ENCODE results near the gene FOXL3.

The FOXL3 gene

DNA sequence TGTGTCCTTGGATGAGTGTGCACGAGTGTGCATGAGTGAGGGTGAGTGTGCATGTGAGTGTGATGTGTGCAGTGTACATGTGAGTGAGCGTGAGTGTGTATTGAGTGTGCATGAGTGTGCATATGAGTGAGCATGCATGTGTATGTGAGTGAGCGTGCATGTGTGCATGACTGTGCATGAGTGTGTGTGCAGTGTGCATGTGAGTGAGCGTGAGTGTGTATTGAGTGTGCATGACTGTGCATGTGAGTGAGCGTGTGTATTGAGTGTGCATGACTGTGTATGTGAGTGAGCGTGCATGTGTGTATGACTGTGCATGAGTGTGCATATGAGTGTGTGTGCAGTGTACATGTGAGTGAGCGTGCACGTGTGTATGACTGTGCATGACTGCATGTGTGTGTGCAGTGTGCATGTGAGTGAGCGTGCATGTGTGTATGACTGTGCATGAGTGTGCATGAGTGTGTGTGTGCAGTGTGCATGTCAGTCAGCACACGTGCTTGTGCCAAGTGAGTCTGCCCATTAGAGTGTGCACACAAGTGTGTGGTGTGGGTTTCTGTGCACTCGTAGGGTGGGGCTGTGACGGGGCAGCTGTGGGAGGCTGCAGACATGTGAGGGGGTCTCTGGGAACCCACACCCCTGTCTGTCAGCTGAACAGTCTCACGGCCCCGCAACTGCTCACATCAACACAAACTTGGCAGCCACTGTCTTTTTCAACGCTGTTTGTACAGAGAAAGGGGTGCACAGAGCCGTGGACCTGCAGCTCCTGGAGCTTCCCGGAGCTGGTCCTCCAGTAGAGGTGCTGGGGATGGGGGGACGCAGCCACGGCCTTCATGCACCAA, 14.8 kb downstream of the FOXL3 start:
- no peak for DNase-seq

DNA sequence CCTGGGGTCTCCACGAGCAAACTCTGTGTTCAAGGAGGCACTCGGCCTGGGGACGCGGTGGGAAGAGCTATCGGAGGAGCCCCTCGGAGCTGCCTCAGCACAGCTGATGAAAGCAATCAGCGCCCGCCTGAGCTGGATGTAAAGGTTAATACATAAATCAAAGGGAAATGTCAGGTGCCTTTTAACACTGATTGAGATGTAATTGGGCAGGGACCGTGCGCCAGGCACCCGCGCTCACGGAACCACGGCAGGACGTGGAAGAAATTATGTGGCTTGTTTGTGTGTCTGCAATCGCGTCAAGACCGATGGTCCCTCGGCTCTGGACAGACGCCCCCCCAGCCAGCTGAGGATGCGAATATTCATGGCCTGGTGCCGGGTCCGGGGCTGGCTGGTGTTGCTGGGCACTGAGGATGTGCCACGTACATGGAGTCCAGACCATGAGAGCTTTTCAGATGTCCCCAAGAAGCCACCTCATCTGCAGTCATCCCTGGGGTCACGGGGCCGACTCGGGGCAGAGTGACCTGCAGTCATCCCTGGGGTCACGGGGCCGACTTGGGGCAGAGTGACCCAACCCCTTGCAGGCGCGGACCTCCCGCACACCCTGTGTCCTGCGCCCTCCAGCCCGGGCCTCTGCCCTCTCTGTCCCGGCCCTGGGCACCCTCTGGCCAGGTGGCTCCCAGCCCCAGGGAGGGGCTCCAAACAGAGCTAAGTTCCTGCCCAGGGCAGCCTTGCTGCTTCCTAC, 15.6 kb downstream of the FOXL3 start:
- DNase-seq: no peak

DNA sequence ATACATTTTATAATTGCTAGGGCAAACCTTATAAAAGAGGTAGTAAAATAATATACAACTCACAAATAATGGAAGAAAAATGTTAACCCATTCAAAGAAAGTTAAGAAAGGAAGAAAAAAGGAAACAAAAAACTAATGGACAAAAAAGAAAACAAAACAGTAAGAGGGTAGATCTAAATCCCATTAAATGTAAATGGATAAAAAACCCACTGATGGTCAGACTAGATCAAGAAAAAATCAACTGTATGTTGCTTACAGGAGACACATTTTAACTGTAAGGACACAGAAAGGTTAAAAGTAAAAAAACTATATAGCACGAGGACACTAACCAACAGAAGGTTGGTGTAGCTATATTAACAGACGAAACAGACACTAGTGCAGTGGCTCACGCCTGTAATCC, 18.0 kb downstream of the FOXL3 start:
- no peak for DNase-seq

DNA sequence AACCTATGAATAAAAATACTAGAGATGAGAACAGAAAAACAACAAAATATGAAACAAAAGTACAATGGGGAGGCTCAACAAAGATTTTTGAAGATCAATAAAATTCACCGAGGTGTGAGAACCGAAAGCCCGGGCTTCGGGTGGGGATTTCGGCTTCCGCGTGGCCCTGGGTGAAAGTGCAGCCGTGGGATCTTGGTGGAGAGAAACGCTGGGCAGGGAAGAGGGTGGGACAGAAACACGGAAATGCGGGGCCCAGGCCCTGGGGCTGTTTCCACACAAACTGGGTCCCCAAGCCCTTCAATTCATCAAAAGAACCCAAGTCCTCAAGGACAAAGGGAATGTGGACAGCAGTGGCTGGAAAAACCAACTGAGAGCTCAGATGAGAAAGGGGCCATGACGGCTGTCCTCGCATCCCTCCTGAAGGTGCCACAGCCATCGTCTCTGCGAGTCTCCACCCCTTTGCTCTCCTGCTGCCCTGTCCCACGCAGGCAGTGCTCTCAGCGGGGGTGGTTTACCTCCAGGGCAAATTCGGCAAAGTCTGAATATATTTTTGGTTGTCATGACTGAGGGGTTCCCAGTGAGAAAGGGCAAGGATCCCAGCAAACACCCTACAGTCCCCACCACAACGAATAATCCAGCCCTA, 19.7 kb downstream of the FOXL3 start:
- no peak for DNase-seq

DNA sequence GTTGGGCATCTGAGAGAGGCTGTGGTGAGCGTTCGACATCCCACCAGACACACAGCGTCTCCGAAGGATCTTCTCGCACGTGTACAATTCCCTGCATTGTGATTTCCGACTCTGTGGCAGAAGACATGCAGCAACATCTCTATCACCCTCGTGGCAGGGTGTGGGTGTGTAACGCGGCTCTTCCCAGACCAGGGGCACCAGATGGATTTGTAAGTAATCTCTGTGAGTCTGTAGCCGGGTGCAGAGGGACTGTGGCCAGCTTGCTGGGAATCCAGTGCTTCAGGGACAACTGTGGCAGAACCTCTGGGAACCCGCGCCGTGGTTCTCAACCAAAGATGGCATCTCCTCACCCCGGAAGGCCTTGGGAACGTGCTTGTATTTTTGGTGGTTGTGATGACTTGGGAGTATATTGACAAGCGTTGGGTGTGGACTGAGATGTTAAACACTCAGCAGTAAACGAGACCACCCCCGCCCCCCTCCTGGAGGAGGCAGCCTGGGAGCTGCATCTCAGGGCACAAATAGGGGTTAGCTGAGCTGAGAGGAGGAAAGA, 21.2 kb downstream of the FOXL3 start:
- no peak for DNase-seq

DNA sequence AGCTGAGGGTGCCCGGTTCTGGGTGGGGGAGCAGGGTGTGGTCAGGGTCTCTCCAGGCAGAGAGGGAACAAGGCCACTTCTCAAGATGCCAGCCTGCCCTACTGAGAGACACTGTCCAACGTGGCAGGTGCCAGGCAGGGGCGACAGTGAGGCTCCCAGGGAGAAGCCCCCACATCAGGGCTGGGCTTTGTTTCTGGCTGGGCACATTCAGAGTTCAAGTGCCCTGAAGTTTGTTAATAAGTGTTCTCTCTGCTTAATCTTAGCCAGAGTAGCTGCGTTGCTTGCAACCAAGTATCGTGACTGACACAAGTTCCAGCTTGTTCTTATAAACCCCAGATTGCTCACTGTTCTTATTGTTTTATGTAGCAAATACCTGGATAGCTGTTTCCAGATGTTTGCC, 21.8 kb downstream of the FOXL3 start:
- no peak for DNase-seq

DNA sequence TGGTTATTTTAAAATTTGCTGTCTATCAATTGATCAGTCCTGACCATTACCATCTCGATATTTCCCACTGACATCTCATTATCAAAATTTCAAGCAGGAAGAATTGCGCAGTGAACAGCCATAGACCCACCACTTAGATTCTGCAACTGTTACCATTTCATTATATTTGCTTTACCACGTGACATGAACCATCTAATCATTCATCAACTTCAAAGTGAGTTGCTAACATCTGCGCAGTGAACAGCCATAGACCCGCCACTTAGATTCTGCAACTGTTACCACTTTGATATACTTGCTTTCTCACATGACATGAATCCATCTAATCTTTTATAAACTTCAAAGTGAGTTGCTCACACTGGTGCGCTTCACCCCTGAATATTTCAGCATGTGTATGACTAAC, 22.5 kb downstream of the FOXL3 start:
- no peak for DNase-seq

DNA sequence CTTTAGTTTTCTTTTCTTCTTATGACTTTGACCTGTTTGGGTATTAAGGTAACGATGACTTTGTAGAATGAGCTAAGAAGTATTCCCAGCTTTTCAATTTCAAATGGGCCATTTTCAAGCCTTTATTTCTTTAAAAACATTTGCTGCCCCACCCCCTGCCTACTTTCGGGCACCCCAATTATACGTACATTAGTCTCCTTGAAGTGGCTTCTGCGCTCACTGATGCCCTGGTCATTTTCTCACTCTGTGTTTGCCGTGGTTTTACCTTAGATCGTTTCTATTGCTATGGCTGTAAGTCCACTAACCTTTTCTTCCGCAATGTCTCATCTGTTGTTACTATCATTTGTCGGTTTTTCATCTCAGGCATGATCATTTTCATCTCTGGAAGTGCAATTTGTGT, 24.9 kb downstream of the FOXL3 start:
- DNase-seq: no peak

DNA sequence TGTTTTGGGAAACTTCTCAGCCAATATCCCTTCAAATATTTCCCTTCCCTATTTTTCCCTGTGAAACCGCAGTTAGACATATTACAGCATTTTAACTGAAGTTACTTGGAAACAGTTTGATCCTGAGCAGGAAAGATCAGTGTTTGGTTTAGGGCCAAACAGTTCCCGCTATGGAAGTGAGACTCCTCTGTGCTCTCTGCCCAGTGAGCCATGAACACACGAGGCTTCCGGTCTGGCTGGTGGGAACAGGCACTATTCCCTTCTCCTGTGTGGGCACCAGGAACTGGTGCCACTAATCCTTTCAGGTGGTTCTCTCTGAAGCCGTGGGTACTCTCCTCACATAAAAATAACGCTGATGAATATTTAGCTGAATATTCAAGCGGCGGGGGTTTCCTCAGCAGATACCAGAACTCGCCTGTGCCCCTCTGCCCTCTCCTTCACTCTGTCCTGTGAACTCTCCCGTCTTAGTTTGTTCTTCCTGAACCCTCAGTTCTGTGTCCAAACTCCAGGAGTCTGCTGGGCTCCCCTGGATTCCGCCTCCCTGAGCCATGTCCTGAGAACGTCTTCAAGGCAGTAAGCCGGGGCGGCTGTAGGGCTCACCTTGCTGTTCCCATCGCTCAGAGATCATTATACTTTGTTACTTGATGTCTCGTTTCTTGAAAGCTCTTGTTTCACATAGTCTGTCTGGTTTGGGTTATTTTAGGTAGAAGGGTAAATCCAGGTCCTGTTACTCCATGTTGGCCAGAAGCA, 25.7 kb downstream of the FOXL3 start:
- no peak for DNase-seq

DNA sequence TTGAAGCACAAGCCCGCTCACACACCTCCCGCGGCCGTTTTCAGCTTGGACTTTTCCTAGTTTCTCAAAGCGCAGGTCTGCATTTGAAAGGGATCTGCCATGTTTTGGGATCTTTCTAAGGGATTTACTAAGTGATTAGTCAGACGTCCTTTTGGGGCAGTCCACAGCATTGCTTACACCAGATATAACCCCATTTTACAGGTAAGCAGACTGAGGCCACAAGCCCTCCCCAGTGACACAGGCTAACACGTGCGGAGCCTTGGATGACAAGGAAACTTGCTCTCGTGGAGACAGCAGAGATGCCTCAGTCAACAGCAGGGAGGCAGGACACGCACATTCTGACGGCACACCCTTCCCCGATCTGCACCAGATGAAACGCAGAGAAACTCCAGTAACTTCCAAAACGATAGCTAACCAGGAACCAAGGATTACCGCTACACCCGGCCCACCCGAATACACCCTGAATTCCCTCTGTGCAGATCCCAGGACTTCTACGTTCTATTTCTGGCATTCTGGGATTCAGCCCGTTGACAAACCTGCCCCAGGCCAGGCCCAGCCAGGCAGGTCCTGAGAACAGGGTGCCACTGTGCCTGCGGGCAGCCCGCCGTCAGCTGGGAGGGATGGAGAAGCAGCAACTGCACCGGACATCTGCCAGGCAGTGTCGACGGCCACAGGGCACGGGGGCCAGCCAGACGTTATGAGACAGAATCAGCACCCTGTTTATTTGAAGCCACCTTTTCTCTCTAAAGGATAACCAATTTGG, 27.9 kb downstream of the FOXL3 start:
- DNase-seq: no peak

DNA sequence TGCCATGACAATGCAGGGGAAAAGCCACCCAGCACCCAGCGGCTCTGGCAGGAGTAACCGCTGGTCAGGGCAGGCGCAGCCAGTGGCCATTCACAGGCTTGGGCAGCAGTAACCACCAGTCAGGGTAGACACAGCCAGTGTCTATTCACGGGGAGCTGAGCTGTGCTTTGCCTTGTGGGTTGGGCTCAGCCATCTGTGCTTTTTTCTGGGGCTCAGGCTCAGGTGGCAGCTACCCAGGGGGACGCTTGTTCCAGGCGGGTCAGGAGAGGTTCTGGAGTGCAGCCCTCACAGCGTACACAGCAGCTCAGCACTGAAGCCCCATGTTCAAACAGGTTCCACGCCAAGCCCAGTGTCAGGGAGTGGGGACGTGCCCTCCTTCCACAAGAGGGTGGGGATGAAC, 28.5 kb downstream of the FOXL3 start:
- DNase-seq: no peak

DNA sequence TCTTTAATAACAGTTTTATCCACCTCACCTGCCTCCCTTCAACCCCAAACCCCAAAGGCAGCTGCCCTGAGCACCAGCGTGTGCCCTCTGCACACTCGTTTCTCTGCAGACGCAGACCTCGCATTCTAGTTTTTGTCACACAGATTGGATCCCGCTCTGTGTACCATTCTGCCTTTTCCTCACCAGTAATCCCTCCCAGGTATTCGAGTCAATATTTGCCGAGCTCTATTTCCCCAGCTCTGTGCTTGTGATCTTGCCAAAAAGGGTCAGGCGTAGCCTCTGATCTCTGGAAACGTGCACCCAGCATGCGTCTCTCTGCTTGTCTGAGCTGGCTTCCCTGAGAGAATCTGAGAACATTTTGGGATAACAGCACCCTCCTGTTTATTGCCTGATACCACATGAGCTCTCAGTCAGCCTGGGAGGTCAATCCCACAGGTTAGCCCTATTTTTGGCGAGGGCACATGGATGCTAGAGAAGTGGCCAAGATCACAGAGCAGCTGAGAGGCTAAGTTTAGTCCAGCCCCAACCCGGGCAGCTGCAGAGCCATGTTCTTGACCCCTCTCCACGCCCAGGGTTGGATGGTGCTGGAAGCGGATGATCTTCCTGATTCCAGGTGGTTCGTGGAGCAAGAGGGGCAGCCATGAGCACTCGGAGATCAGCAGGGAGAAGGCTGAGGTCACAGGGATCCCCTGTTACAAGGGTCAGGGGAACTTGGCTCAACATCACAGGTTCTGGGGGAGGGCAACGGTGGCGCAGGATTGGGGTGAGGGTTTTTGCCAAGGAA, 29.1 kb downstream of the FOXL3 start:
- DNase-seq: no peak

DNA sequence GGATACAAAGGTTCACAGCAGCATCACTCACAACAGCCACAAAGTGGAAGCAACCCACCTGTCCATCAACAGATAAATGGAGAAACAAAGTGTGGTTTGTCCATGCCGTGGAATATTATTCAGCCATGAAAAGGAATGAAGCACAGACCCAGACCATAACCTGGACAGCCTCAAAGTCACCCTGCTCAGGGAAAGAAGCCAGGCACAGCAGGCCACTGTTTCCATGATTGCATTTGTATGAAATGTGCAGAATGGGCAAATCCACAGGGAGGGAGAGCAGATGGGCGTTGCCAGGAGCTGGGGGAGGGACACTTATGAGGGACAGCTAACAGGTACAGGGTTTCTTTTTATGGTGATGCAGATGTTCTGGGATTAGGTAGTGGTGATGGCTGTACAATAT, 30.3 kb downstream of the FOXL3 start:
- DNase-seq: no peak

DNA sequence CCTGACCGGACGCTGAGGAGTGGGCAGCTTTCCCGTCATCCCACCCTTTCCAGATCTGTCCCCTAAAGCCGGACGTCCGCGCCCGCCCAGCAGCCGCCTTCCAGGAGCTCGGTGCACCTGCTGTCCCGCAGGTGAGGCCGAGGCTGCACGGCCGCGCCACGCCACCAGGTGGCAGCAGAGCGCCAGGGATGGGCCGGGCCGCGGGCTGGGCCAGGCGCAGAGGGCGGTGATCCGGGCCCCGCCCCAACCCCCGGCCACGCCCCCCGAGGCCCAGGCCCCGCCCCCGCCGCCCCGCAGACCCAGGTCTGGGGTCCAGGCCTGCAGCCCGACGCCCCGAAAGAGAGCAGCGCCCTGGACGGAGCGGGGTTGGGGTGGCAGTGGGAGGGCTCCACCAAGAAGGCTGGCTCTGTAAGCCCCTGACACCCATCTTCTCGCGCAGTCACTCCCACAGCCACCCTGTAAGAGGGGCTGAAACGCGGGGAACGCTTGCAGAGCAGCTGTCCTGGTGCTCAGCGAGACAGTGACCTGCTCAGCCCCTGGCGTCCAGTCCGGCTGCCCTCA, 32.2 kb downstream of the FOXL3 start:
- DNase-seq: peak; percentile 78

DNA sequence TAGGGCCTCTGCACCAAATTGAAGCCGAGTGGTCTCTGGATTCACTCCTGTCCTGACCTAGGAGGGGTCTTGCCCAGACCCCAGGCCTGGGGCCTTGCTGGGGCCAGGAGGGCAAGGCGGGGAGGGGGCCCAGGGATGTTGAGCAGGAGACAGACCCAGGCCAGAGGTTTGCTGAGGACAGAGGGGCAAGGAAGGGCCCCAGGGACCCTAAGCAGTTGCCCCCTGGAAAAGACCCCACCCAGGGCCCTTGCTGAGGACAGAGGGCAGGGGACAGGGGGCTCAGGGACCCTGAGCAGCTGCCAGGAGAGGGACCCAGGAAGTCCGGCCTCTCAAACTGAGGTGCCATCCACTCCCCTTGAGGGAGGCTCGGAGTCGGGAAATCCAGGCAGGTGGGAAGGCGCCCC, 32.7 kb downstream of the FOXL3 start:
- DNase-seq: no peak

DNA sequence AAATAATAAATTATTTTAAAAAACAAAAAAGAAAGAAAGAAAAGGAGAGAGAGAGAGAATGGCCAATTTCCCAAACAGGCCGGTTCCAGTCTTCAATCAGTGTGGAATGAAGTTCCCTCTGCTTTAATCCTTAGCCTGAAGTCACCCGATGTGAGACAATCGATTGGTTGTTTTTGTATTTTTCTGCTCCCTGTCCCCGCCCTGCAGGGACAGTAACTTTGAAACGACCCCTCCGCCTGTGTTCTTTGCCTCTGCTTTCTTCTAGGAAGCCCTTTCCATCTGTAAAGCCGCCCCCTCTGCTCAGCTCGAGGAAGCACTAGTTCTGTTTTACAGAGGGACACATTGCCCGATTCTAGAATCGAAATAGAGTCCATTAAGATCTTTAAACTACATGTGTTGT, 33.4 kb downstream of the FOXL3 start:
- DNase-seq: no peak

DNA sequence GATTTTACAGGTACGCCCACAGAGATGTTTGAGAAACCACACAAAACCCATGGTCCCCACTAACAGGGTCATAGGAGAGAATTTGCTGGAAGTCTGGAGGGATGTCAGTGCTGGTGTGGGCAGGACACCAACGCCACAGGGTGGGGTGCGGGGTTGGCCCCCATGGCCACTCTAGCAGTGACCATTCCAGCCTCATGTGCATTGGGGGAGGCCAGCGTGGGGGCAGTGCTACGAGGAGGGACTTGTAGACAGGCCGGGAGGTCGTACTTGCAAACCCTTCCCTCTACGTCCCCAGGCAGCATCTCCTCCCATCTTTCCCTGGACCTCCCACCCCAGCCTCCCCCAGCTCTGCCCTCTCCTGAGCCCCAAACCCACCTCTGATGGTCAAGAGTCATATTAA, 34.0 kb downstream of the FOXL3 start:
- DNase-seq: no peak

DNA sequence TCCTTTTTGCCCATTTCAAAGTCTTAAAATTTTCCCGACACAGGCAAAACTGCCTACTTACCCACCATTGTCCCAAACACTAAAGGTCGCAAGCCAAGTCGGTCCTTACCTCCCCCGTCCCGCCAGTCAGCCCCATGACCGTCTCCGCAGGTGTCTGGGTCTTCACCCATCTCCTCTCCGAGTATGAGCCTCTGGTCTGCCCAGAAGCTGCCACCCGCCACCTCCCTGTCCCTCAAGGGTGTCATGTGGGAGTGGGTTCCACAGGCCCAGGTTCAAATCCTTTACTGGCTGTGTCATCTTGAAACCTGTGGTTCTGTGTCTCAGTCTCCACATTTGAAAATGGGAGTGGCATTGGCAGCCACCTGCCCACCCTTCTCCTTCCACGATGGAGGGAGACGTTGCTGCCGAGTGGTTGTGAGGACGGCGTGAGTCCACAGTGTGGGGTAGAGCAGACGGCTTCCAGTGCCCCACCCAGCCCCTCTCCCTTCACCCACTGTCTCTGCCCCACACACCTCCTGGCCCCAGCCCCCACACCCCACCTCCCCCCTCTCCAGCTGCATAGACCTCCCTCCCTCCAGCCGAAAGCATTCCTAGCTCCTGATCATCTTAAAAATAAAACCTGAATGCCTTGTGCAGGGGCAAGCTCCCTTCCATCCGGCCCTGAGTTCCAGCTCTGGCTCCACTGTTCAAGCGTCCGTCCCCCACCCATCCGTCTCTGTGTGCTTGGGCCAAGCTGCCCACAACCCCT, 35.3 kb downstream of the FOXL3 start:
- no peak for DNase-seq

DNA sequence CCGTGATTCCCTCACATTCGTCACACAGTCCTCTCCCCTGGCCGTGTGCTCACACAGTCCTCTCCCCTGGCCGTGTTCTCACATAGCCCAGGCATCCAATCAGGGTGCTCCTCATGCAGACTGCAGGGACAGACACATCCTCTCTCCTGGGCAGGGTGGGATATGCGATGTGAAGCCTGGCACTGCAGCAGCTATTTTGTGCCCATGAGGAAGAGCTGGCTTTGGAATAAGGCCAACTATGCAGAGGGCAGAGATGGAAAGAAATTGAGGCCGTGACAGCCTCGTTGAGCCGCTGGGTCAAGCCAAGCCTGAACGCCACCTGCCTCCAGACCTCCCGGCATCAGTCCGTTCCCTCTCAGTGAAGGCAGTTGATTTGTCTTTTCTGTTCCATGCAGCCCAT, 35.8 kb downstream of the FOXL3 start:
- no peak for DNase-seq

DNA sequence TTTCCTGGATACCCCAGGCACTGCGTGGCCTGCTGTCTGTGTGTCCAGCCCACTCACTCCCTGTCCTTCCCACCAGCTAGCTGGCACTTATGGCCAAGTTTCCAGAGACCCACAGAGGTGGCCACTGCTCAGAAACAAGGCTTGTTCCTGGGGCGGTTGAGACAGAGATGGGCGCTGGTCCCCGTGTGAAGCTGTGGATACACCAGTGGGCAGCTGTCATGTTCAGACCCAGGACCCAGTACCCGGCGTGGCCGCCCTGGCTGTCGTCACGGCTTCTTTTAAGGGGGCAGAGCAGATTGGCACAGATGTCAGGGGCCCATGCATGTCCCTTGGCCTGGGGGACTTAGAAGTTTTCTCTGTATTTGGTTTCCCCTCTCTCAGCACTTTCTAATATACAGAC, 36.3 kb downstream of the FOXL3 start:
- no peak for DNase-seq

Data from CD4-positive, alpha-beta T cell treated with Interleukin-15 for 1 hour (primary cell).